Naive B cell (primary cell): ENCODE results near the gene STOM. TPM values are rescaled to one million over a fixed set of nuclear protein-coding genes. Genes with fewer than 3 reads are reported as not detected.

Source experiments
- ATAC-seq, 2 donors: fragments of 150-1000 bp; cut with Tn5 transposase; 2 replicates each; pipeline ENCODE4 v1.10.0; 2021; ENCODE audit warnings: low read depth in 2 of 2, mild to moderate bottlenecking in 2 of 2, moderate library complexity in 2 of 2
- DNase-seq: peaks from one replicate; pipeline ENCODE4 v3.0.0; 2022
- H3K27ac Mint-ChIP-seq, 6 donors: one replicate each; pipeline ENCODE4 v1.8.0; 2020 to 2022; ENCODE audit warnings: mild to moderate bottlenecking in 6 of 6, mixed read lengths in 6 of 6, moderate library complexity in 5 of 6, inconsistent platforms in 2 of 6
- H3K27me3 Mint-ChIP-seq, 3 donors: one replicate each; pipeline ENCODE4 v1.8.0; 2021 to 2022; ENCODE audit warnings: mixed read lengths in 3 of 3, mild to moderate bottlenecking in 1 of 3
- H3K36me3 Mint-ChIP-seq, 2 donors: one replicate each; pipeline ENCODE4 v1.8.0; 2020 to 2022; ENCODE audit warnings: mixed read lengths in 2 of 2, inconsistent platforms in 1 of 2, mild to moderate bottlenecking in 1 of 2
- H3K4me1 Mint-ChIP-seq, 3 donors: one replicate each; pipeline ENCODE4 v1.8.0; 2020 to 2022; ENCODE audit warnings: mixed read lengths in 3 of 3, inconsistent platforms in 1 of 3, mild to moderate bottlenecking in 1 of 3, moderate library complexity in 1 of 3
- H3K4me3 Mint-ChIP-seq, 8 donors: one replicate each; pipeline ENCODE4 v1.8.0; 2020 to 2022; ENCODE audit warnings: mild to moderate bottlenecking in 8 of 8, mixed read lengths in 8 of 8, moderate library complexity in 8 of 8, inconsistent platforms in 2 of 8
- H3K9me3 Mint-ChIP-seq, 7 donors: one replicate each; pipeline ENCODE4 v1.8.0; 2020 to 2022; ENCODE audit warnings: mixed read lengths in 7 of 7, mild to moderate bottlenecking in 5 of 7, inconsistent platforms in 2 of 7, moderate library complexity in 1 of 7
- polyA plus RNA-seq, 6 donors: library from polyadenylated mRNA; unstranded; fragments of 300-500 nt; fragmentation: Illumina TruSeq; gene quantifications; one replicate each; pipeline ENCODE4 v1.2.3, GENCODE V29; 2021; ENCODE audit warnings: low read depth in 6 of 6

Gene STOM
- polyA plus RNA-seq, 6 donors from 2014 or later = 7.3 to 18.2 (median 11.7) TPM

- DNase-seq (no peak), ATAC-seq (no peak)
- no peaks in the 10 kb centered on the region for H3K27me3 Mint-ChIP-seq
- H3K4me3 Mint-ChIP-seq = peak overlapping the region in 2 of 8 donors; percentile 10 to 70
- H3K4me1 Mint-ChIP-seq = peaks cover 10 to 26% (median 22%) of the 10 kb centered on the region in 3 donors
- H3K36me3 Mint-ChIP-seq = peaks cover 0 to 8% of the 10 kb centered on the region in 2 donors
- H3K27ac Mint-ChIP-seq = no peak overlapping the region
- H3K9me3 Mint-ChIP-seq = peaks cover 0 to 5% (median 0%) of the 10 kb centered on the region in 7 donors
These were observed 3.3 kb downstream of the STOM start for GRCh38 chr9:121366611-121367192.

GRCh38 chr9:121365564-121365963, 4.5 kb downstream of the STOM start:
- Mint-ChIP-seq H3K4me1 (peaks cover 8 to 19% (median 16%) of the 10 kb centered on the region in 3 donors), H3K27ac (no peak overlapping the region), H3K36me3 (peaks cover 0 to 6% of the 10 kb centered on the region in 2 donors), H3K4me3 (peak overlapping the region in 1 of 8 donors; percentile 16), H3K9me3 (peaks cover 0 to 4% (median 0%) of the 10 kb centered on the region in 7 donors), H3K27me3 (no peaks in the 10 kb centered on the region)
- DNase-seq (no peak), ATAC-seq (no peak)

GRCh38 chr9:121364886-121365285, 5.2 kb downstream of the STOM start:
- peaks cover 4 to 15% (median 11%) of the 10 kb centered on the region in 3 donors for H3K4me1 Mint-ChIP-seq
- no peak overlapping the region for H3K4me3 Mint-ChIP-seq
- no peak for ATAC-seq
- DNase-seq = no peak
- no peaks in the 10 kb centered on the region for H3K9me3 Mint-ChIP-seq
- H3K27me3 Mint-ChIP-seq = no peaks in the 10 kb centered on the region
- H3K36me3 Mint-ChIP-seq = no peaks in the 10 kb centered on the region
- no peak overlapping the region for H3K27ac Mint-ChIP-seq

GRCh38 chr9:121364077-121364476, 6.0 kb downstream of the STOM start:
- Mint-ChIP-seq H3K27me3 (no peaks in the 10 kb centered on the region), H3K4me3 (no peak overlapping the region), H3K4me1 (peaks cover 5 to 9% (median 7%) of the 10 kb centered on the region in 3 donors), H3K36me3 (no peaks in the 10 kb centered on the region), H3K9me3 (no peaks in the 10 kb centered on the region), H3K27ac (peak overlapping the region in 1 of 6 donors; percentile 90)
- DNase-seq (no peak), ATAC-seq (no peak)

- Mint-ChIP-seq H3K27me3 (no peaks in the 10 kb centered on the region), H3K4me1 (peaks cover 6 to 10% (median 7%) of the 10 kb centered on the region in 3 donors), H3K4me3 (no peak overlapping the region), H3K36me3 (no peaks in the 10 kb centered on the region), H3K27ac (no peak overlapping the region), H3K9me3 (no peaks in the 10 kb centered on the region)
- DNase-seq (no peak), ATAC-seq (no peak)
These were observed 6.5 kb downstream of the STOM start for GRCh38 chr9:121363622-121363961.

- no peaks in the 10 kb centered on the region for H3K27me3 Mint-ChIP-seq
- H3K4me1 Mint-ChIP-seq = peaks cover 10 to 13% (median 10%) of the 10 kb centered on the region in 3 donors
- H3K9me3 Mint-ChIP-seq = no peaks in the 10 kb centered on the region
- ATAC-seq = no peak
- no peaks in the 10 kb centered on the region for H3K36me3 Mint-ChIP-seq
- DNase-seq = no peak
- H3K4me3 Mint-ChIP-seq = no peak overlapping the region
- H3K27ac Mint-ChIP-seq = no peak overlapping the region
These were observed 7.0 kb downstream of the STOM start for GRCh38 chr9:121362813-121363621.

- Mint-ChIP-seq H3K9me3 (no peaks in the 10 kb centered on the region), H3K27me3 (no peaks in the 10 kb centered on the region), H3K36me3 (no peaks in the 10 kb centered on the region), H3K4me3 (no peak overlapping the region), H3K27ac (no peak overlapping the region), H3K4me1 (peaks cover 9 to 13% (median 13%) of the 10 kb centered on the region in 3 donors)
- ATAC-seq (no peak), DNase-seq (no peak)
These were observed 9.3 kb downstream of the STOM start for GRCh38 chr9:121360601-121361374.

GRCh38 chr9:121359351-121360294, 10.4 kb downstream of the STOM start:
- Mint-ChIP-seq H3K36me3 (no peaks in the 10 kb centered on the region), H3K4me1 (peaks cover 9 to 13% (median 13%) of the 10 kb centered on the region in 3 donors), H3K27me3 (no peaks in the 10 kb centered on the region), H3K27ac (peak overlapping the region in 3 of 6 donors; percentile 28 to 88 (median 35)), H3K9me3 (no peaks in the 10 kb centered on the region), H3K4me3 (no peak overlapping the region)
- DNase-seq (no peak), ATAC-seq (no peak)

GRCh38 chr9:121358751-121359150, 11.3 kb downstream of the STOM start:
- Mint-ChIP-seq H3K27ac (peak overlapping the region in 3 of 6 donors; percentile 35 to 88 (median 43)), H3K4me1 (peaks cover 9 to 16% (median 13%) of the 10 kb centered on the region in 3 donors), H3K36me3 (peaks cover 0 to 3% of the 10 kb centered on the region in 2 donors), H3K27me3 (no peaks in the 10 kb centered on the region), H3K9me3 (no peaks in the 10 kb centered on the region), H3K4me3 (peak overlapping the region in 3 of 8 donors; percentile 13 to 60 (median 52))
- no peak for DNase-seq
- ATAC-seq = peak; percentile 65 to 70

- ATAC-seq (no peak), DNase-seq (no peak)
- H3K36me3 Mint-ChIP-seq = peaks cover 0 to 8% of the 10 kb centered on the region in 2 donors
- no peak overlapping the region for H3K4me3 Mint-ChIP-seq
- no peaks in the 10 kb centered on the region for H3K9me3 Mint-ChIP-seq
- H3K27me3 Mint-ChIP-seq = no peaks in the 10 kb centered on the region
- H3K4me1 Mint-ChIP-seq = peaks cover 11 to 22% (median 17%) of the 10 kb centered on the region in 3 donors
- H3K27ac Mint-ChIP-seq = peak overlapping the region in 1 of 6 donors; percentile 83
These were observed 13.0 kb downstream of the STOM start for GRCh38 chr9:121357011-121357410.

- no peaks in the 10 kb centered on the region for H3K27me3 Mint-ChIP-seq
- H3K9me3 Mint-ChIP-seq = no peaks in the 10 kb centered on the region
- no peak for DNase-seq
- H3K4me1 Mint-ChIP-seq = peaks cover 11 to 22% (median 17%) of the 10 kb centered on the region in 3 donors
- H3K36me3 Mint-ChIP-seq = peaks cover 0 to 8% of the 10 kb centered on the region in 2 donors
- no peak for ATAC-seq
- no peak overlapping the region for H3K27ac Mint-ChIP-seq
- H3K4me3 Mint-ChIP-seq = no peak overlapping the region
These were observed 15.3 kb downstream of the STOM start for GRCh38 chr9:121354762-121355161.

GRCh38 chr9:121354141-121354540, 15.9 kb downstream of the STOM start:
- H3K27me3 Mint-ChIP-seq = no peaks in the 10 kb centered on the region
- no peak for ATAC-seq
- DNase-seq = no peak
- no peak overlapping the region for H3K4me3 Mint-ChIP-seq
- H3K4me1 Mint-ChIP-seq = peaks cover 11 to 21% (median 16%) of the 10 kb centered on the region in 3 donors
- H3K9me3 Mint-ChIP-seq = no peaks in the 10 kb centered on the region
- H3K27ac Mint-ChIP-seq = peak overlapping the region in 1 of 6 donors; percentile 3
- peaks cover 0 to 8% of the 10 kb centered on the region in 2 donors for H3K36me3 Mint-ChIP-seq
